ENCODE results near the gene EFNA5. TPM values are rescaled to one million over a fixed set of nuclear protein-coding genes. Genes with fewer than 3 reads are reported as not detected.
A peak's percentile ranks its signal among the peaks of the same experiment; 100 is the strongest.

Gene EFNA5
- total RNA-seq, 2 donors from 2014 or later, result 6.0 to 13.5 TPM

DNA sequence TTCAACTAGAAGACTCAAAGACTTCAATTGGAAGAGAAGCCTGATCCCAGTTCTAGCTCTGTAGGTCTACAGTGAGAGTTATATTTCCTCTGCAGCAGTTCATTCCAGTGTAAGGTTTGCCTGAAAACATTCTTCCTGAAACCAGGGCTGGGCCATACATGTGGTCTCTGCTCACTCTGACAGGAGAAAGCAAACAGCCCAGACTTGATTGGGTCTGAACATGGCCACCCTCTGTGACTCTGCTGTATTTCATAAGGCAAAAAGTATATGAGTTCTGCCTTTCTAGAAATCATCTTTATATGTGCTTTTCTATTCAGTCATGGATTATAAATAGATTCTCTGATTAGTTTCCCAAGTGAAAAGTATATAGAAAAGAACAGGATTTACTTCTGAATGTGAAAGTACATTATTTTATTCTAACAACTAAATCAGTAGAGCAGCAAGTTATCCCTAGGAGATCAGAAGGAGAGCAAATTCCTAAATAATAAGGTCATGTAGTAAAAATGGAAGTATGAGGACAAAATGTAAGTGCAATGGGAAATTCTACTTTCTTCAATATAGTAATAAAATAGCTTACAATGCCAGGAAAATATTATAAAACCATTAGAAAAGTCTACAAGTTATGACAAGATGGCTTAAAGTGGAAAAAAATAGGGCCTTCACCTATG is 144.3 kb downstream of the EFNA5 start:
- TF ChIP-seq CTCF (IDR thresholded peaks at IDR 0.05), result no peak
- Histone ChIP-seq H3K9me3 (no peaks in the 10 kb centered on the region), H3K4me1 (ENCODE audit: control insufficient read depth in 1 of 2, low read depth in 2 of 2) (peaks cover 0 to 21% of the 10 kb centered on the region in 2 donors), H3K36me3 (no peaks in the 10 kb centered on the region), H3K27ac (peak overlapping the region; percentile 38 to 44), H3K4me3 (no peak overlapping the region), H3K27me3 (replicated peaks; ENCODE audit: insufficient read depth) (no peaks in the 10 kb centered on the region)
- ATAC-seq (ENCODE audit: insufficient number of reproducible peaks, low FRiP score, low read depth) (no peak), DNase-seq (ENCODE audit: low spot score) (no peak)

DNA sequence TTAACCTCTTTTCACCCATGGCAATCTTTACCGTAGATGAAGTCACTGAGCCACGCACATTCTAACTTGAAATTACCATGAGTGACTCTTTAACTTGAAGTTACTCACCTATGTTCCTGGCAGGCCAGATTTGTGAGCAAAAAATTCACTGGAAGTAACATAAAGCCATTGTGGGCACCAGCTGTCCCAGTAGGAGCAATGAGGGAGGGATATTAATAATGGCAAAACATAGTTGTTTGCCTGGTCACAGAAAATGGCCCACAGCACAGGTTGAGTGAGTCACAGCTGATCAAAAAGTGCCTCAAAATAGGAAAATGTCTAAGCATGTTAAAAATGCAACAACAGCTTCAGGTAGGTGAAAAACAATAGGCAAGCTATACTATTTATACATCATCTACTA is 146.6 kb downstream of the EFNA5 start:
- no peaks in the 10 kb centered on the region for H3K27me3 ChIP-seq (replicated peaks; ENCODE audit: insufficient read depth)
- no peak for ATAC-seq (ENCODE audit: insufficient number of reproducible peaks, low FRiP score, low read depth)

GRCh38 chr5:107523029-107523680 is 147.6 kb downstream of the EFNA5 start:
- DNase-seq (ENCODE audit: low spot score), result no peak
- Histone ChIP-seq H3K27me3 (replicated peaks; ENCODE audit: insufficient read depth) (no peaks in the 10 kb centered on the region), H3K9me3 (no peaks in the 10 kb centered on the region), H3K4me1 (ENCODE audit: control insufficient read depth in 1 of 2, low read depth in 2 of 2) (peaks cover 0 to 31% of the 10 kb centered on the region in 2 donors), H3K36me3 (no peaks in the 10 kb centered on the region), H3K27ac (no peak overlapping the region), H3K4me3 (no peak overlapping the region)
- no peak for ATAC-seq (ENCODE audit: insufficient number of reproducible peaks, low FRiP score, low read depth)
- TF ChIP-seq CTCF (IDR thresholded peaks at IDR 0.05), result no peak

More for the DNA sequence above, 146.6 kb downstream of the EFNA5 start:
- Histone ChIP-seq H3K36me3 (no peaks in the 10 kb centered on the region), H3K9me3 (no peaks in the 10 kb centered on the region), H3K4me3 (no peak overlapping the region), H3K4me1 (ENCODE audit: control insufficient read depth in 1 of 2, low read depth in 2 of 2) (peaks cover 0 to 31% of the 10 kb centered on the region in 2 donors), H3K27ac (no peak overlapping the region)
- no peak for TF ChIP-seq CTCF (IDR thresholded peaks at IDR 0.05)
- DNase-seq (ENCODE audit: low spot score), result no peak

- Histone ChIP-seq H3K36me3 (no peaks in the 10 kb centered on the region), H3K4me1 (ENCODE audit: control insufficient read depth in 1 of 2, low read depth in 2 of 2) (peaks cover 0 to 27% of the 10 kb centered on the region in 2 donors), H3K27ac (no peak overlapping the region), H3K4me3 (no peak overlapping the region), H3K27me3 (replicated peaks; ENCODE audit: insufficient read depth) (no peaks in the 10 kb centered on the region), H3K9me3 (no peaks in the 10 kb centered on the region)
- no peak for TF ChIP-seq CTCF (IDR thresholded peaks at IDR 0.05)
- no peak for DNase-seq (ENCODE audit: low spot score)
- ATAC-seq (ENCODE audit: insufficient number of reproducible peaks, low FRiP score, low read depth), result no peak
Observed at GRCh38 chr5:107522456-107522855, 148.3 kb downstream of the EFNA5 start.

DNA sequence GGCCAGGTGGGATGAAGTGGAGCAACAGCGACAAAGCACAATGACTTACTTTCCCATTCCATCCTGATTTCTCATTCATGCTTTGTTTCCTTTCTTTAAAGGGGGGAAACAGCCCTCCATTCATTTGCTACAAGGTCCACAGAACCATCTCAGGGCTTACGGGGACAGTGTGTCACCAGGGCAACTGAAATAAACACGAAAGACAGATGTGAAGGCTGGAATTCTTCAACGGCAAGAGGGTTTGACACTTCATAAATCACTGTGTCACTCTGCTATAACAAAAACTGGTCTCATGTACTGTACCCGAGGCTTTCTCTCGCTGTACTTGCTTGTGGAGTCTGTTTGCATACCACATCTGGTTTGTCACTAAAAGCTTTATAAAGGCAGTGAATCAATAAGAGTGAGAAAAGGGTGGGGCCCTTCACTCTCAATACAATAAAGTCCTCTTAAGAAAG is 150.8 kb downstream of the EFNA5 start:
- H3K36me3 ChIP-seq, result no peaks in the 10 kb centered on the region
- H3K9me3 ChIP-seq, result no peaks in the 10 kb centered on the region
- DNase-seq (ENCODE audit: low spot score), result no peak
- no peak for TF ChIP-seq CTCF (IDR thresholded peaks at IDR 0.05)
- no peak overlapping the region for H3K4me3 ChIP-seq
- no peaks in the 10 kb centered on the region for H3K27me3 ChIP-seq (replicated peaks; ENCODE audit: insufficient read depth)
- H3K4me1 ChIP-seq (ENCODE audit: control insufficient read depth in 1 of 2, low read depth in 2 of 2), result peaks cover 0 to 16% of the 10 kb centered on the region in 2 donors
- no peak overlapping the region for H3K27ac ChIP-seq
- no peak for ATAC-seq (ENCODE audit: insufficient number of reproducible peaks, low FRiP score, low read depth)
